GM18526 (cell line): ENCODE data around the gene FLRT1.

Experiments used
- POLR2A ChIP-seq: IDR thresholded peaks from 3 replicates; pipeline ENCODE4 v1.6.1; 2011; ENCODE audit not compliant: insufficient read length; ENCODE audit errors: extremely low read depth

The FLRT1 gene

DNA sequence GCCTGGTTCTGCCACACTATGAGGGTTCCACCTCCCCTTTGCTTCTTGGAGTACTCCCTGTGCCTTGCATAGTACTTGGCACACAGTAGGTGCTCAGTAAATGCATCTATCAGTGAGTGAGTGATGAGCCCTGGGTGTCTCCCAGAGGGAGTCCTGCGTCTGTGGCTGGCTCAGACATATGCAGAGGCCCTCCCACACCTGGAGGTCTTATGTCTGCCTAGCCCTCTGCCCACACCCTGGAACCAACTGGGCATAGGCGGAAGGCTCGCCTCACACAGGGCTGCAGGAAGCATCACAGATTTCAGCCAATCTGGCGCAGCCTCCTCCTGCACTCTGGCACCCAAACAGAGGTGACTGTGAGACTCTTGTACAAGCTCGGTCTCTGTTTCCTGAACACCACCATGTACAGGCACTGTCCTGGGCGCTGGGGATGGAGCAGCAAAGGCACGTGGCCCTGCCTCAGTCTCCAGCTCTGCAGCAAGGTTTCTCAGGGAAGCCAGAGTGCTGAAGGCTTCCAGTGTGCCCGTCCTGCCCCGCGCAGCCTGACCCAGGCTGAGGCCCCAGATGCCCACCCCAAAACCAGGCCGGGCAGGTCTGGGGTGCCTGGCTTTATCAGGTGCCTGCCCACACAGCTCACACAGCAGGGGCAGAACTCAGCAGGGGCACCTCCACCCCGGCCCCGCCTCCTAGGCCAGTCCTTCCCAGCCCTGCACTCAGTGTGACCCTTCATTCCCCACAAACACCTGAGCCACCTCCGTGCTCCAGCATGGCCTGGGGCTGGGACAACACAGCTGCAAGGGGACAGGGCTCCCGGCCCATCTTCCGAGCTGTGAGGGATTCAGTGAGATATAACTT lies 26.7 kb downstream of the FLRT1 start:
- no peak for TF ChIP-seq POLR2A

GRCh38 chr11:64063777-64064176 lies 28.0 kb downstream of the FLRT1 start:
- no peak for TF ChIP-seq POLR2A

- TF ChIP-seq POLR2A = no peak
Measured at GRCh38 chr11:64064374-64065140, 28.8 kb downstream of the FLRT1 start.

- no peak for TF ChIP-seq POLR2A
Measured at GRCh38 chr11:64065141-64065465, 29.4 kb downstream of the FLRT1 start.

DNA sequence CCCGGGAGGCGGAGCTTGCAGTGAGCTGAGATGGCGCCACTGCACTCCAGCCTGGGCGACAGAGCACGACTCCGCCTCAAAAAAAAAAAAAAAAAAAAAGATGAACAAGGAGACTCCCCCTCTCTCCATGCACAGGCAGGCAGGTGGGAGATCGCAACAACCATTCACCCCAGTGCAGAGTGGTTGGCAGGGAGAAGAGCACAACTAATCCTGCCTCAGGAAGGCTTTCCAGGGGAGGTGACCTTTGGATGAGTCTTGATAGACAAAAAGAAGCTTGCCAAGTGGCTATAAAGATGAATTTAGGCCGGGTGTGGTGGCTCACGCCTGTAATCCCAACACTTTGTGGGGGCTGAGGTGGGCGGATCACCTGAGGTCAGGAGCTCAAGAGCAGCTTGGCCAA lies 30.0 kb downstream of the FLRT1 start:
- no peak for TF ChIP-seq POLR2A

- no peak for TF ChIP-seq POLR2A
Measured at GRCh38 chr11:64067230-64067993, 31.7 kb downstream of the FLRT1 start.

DNA sequence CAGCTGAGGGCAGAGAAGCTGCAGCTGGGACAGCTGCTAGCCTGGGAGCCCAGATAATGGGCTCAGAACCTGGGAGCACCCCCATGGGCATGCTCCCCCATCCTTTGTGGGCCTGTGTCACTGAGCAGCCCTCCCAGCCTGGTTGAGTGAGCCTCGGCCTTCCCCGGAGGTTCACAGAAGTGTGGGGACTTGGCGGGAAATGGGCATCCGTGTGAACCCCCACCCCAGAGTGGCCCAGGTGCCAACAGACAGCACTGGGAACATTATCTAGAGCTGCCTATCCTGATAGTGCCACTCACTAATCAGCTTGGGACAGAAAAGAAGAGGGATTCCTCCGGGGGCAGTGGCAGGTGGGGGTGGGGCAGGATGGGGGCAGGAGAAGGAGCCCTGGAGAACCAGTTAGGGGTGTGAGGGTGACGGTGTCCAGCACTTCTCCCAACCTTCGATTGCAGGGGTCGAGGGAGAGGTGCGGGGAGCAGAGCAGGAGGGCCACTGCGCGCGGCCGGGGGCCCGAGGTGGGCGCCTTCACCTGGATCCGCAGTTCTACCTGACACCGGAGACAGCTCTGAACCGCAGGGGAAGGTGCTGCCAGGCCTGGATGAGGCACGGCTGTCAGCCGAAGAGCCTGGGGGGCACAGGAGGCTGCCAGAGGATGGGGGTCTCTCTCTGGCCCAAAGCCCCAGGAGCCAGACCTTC lies 33.1 kb downstream of the FLRT1 start:
- TF ChIP-seq POLR2A = no peak

DNA sequence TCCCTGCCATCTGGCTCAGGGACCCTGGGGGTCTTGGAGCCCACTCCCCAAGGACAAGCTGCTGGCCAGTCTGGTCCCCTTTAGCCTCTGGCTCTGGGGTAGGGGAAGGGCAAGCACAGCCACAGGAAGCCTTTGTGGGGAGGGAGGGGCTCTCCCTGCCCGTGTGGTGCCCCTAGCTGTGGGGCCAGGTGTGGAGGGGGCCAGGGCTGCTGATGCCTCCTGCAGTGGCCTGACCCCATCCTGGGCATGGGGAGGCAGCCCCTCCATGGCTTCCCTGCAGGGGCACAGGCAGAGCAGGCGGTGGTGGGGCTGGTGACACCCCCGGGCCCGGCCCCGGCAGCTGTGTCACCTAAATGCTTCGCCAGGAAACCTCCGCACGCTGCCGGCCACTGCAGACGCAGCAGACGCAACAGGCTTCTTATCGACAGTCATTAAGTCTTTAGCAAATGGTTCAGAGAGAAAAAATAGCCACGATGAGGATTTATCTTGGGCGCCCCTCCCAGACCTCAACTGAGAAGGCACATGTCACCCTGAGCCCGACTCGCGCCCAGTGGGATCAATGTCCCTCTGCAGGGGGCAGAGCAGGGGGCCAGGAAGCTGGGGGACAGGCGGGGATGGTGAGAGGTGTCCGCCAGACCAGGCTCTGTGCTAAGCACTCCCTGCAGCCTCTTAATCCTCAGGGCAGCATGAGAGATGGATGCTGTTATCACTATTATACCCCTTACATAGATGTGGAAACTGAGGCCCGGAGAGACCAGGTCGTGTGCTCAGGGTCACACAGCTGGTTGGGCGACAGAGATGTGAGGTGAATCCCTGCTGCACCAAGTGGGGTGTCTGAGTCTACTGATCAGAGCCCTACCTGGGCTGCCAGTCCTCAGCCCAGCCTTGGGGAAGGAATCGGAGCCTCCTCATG lies 33.9 kb downstream of the FLRT1 start:
- TF ChIP-seq POLR2A = no peak

DNA sequence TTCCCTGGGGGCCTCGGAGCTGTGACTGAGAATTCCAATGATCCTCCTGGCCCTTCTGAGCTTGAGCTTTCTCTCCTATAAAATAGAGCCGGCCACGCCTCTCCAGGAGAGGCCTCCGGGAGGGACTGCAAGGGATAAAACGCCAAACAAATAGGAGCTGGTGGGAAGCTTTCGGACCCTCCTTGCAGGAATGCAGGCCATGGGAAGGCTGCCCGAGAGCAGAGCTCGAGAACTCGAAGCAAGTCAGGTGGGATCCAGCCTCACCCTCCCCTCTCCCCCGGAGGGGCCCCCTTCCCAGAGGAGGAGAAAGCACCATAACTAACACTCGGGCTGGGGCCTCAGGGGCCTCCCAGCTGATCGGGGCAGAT lies 34.6 kb downstream of the FLRT1 start:
- TF ChIP-seq POLR2A = no peak

GRCh38 chr11:64071849-64072248 lies 36.1 kb downstream of the FLRT1 start:
- TF ChIP-seq POLR2A = no peak

- no peak for TF ChIP-seq POLR2A
Measured at GRCh38 chr11:64072403-64072802, 36.7 kb downstream of the FLRT1 start.

DNA sequence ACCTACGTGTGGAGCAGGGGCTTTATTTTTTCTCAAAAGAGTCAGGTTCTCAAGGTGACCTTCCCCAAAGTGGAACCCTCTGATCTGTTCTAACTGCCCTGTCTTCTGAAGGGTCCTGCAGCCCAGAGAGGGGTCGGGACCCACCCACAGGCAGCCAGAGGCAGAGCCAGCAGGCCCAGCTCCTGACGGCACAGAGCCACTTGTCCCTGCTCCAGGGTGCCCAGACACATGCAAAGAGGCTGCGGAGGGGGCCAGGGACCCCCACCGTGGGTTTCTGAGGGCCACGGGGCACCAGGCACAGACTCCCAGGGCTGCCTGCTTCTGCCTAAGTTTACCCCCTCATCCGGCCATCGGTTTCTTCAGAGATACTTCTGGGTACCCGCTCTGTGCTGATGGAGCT lies 37.1 kb downstream of the FLRT1 start:
- no peak for TF ChIP-seq POLR2A

DNA sequence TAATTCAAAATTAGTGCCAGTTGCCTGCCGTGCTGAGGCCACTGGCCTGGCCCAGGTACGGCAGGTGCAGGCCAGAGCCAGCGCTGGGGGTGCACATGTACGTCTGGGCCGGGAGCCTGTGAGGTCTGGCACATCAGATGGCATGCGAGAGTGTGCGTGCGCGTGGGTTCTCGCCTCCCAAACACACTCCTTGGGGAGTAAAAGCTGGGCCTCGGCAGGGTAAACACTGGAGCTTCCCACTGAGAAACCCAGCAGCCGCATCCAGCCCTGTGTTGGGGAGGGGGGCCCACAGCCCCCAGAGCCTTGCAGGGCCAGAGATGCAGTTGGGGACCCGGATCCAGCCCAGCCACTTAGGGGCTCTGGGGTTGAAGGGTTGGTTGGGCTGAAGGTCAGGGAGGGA lies 37.8 kb downstream of the FLRT1 start:
- no peak for TF ChIP-seq POLR2A

- TF ChIP-seq POLR2A = no peak
Measured at GRCh38 chr11:64074239-64074638, 38.5 kb downstream of the FLRT1 start.
